ENCODE data around the gene ZNF804B. TPM values are rescaled to one million over a fixed set of nuclear protein-coding genes. Genes with fewer than 3 reads are reported as not detected.

The ZNF804B gene
- total and polyA plus RNA-seq, 4 donors = not detected

GRCh38 chr7:89170628-89171027 is 411.1 kb downstream of the ZNF804B start:
- Histone ChIP-seq H3K4me3 (ENCODE audit: low read depth in 1 of 3, low read length in 3 of 3) (no peak overlapping the region), H3K9me3 (ENCODE audit: control insufficient read depth in 4 of 4, low read length in 3 of 4) (peaks cover 0 to 2% (median 0%) of the 10 kb centered on the region in 4 donors), H3K36me3 (ENCODE audit: control insufficient read depth in 4 of 4, insufficient read depth in 3 of 4, low read depth in 1 of 4, low read length in 3 of 4) (no peaks in the 10 kb centered on the region), H3K27ac (ENCODE audit: low read depth in 1 of 2, low read length in 2 of 2) (no peak overlapping the region), H3K4me1 (ENCODE audit: control insufficient read depth in 4 of 4, insufficient read depth in 4 of 4, low read length in 3 of 4) (no peaks in the 10 kb centered on the region), H3K27me3 (ENCODE audit: control insufficient read depth in 4 of 4, insufficient read depth in 4 of 4, low read length in 3 of 4) (no peaks in the 10 kb centered on the region), H3K9ac (ENCODE audit: low read depth in 1 of 2, low read length in 2 of 2) (no peak overlapping the region)
- TF ChIP-seq SP1 (IDR thresholded peaks at IDR 0.05) = no peak
- TF ChIP-seq FOXA1 (IDR thresholded peaks at IDR 0.05) = no peak
- WGBS = 69% methylated on average over 1 of the region's 1 CpG
- DNase-seq (ENCODE audit: low spot score) = no peak

GRCh38 chr7:89182116-89182515 is 422.6 kb downstream of the ZNF804B start:
- 87% methylated on average over 2 of the region's 2 CpGs for WGBS
- no peak overlapping the region for H3K4me3 ChIP-seq (ENCODE audit: low read depth in 1 of 3, low read length in 3 of 3)
- no peak overlapping the region for H3K9ac ChIP-seq (ENCODE audit: low read depth in 1 of 2, low read length in 2 of 2)
- no peak for TF ChIP-seq ATF3 (IDR thresholded peaks at IDR 0.05)
- TF ChIP-seq FOXA1 (IDR thresholded peaks at IDR 0.05) = no peak
- TF ChIP-seq YY1 (IDR thresholded peaks at IDR 0.05) = no peak
- TF ChIP-seq JUND (IDR thresholded peaks at IDR 0.05) = no peak
- H3K9me3 ChIP-seq (ENCODE audit: control insufficient read depth in 4 of 4, low read length in 3 of 4) = no peaks in the 10 kb centered on the region
- H3K27me3 ChIP-seq (ENCODE audit: control insufficient read depth in 4 of 4, insufficient read depth in 4 of 4, low read length in 3 of 4) = no peaks in the 10 kb centered on the region
- no peaks in the 10 kb centered on the region for H3K36me3 ChIP-seq (ENCODE audit: control insufficient read depth in 4 of 4, insufficient read depth in 3 of 4, low read depth in 1 of 4, low read length in 3 of 4)
- H3K27ac ChIP-seq (ENCODE audit: low read depth in 1 of 2, low read length in 2 of 2) = no peak overlapping the region
- H3K4me1 ChIP-seq (ENCODE audit: control insufficient read depth in 4 of 4, insufficient read depth in 4 of 4, low read length in 3 of 4) = no peaks in the 10 kb centered on the region
- DNase-seq (ENCODE audit: low spot score) = no peak

- no peaks in the 10 kb centered on the region for H3K36me3 ChIP-seq (ENCODE audit: control insufficient read depth in 4 of 4, insufficient read depth in 3 of 4, low read depth in 1 of 4, low read length in 3 of 4)
- H3K4me3 ChIP-seq (ENCODE audit: low read depth in 1 of 3, low read length in 3 of 3) = no peak overlapping the region
- WGBS = 74% methylated on average over 5 of the region's 5 CpGs
- no peaks in the 10 kb centered on the region for H3K4me1 ChIP-seq (ENCODE audit: control insufficient read depth in 4 of 4, insufficient read depth in 4 of 4, low read length in 3 of 4)
- no peak for DNase-seq (ENCODE audit: low spot score)
- no peak overlapping the region for H3K27ac ChIP-seq (ENCODE audit: low read depth in 1 of 2, low read length in 2 of 2)
- no peaks in the 10 kb centered on the region for H3K27me3 ChIP-seq (ENCODE audit: control insufficient read depth in 4 of 4, insufficient read depth in 4 of 4, low read length in 3 of 4)
- no peak overlapping the region for H3K9ac ChIP-seq (ENCODE audit: low read depth in 1 of 2, low read length in 2 of 2)
- no peaks in the 10 kb centered on the region for H3K9me3 ChIP-seq (ENCODE audit: control insufficient read depth in 4 of 4, low read length in 3 of 4)
- no peak for TF ChIP-seq FOXA2 (IDR thresholded peaks at IDR 0.05)
- TF ChIP-seq CTCF (IDR thresholded peaks at IDR 0.05; ENCODE audit: low read depth, low read length, missing input control) = no peak
- TF ChIP-seq TAF1 (conservative IDR thresholded peaks at IDR 0.05) = no peak
- TF ChIP-seq HNF4A (conservative IDR thresholded peaks at IDR 0.05) = no peak
- no peak for TF ChIP-seq RXRA (IDR thresholded peaks at IDR 0.05)
- TF ChIP-seq EGR1 (IDR thresholded peaks at IDR 0.05; ENCODE audit: low read depth in 2 of 2) = no peak
- TF ChIP-seq RAD21 (IDR thresholded peaks at IDR 0.05) = no peak
- TF ChIP-seq YY1 (IDR thresholded peaks at IDR 0.05) = no peak
- no peak for TF ChIP-seq SP1 (IDR thresholded peaks at IDR 0.05)
Measured at GRCh38 chr7:89183712-89184111, 424.2 kb downstream of the ZNF804B start.

- Histone ChIP-seq H3K9ac (ENCODE audit: low read depth in 1 of 2, low read length in 2 of 2) (no peak overlapping the region), H3K27ac (ENCODE audit: low read depth in 1 of 2, low read length in 2 of 2) (no peak overlapping the region), H3K4me1 (ENCODE audit: control insufficient read depth in 4 of 4, insufficient read depth in 4 of 4, low read length in 3 of 4) (no peaks in the 10 kb centered on the region), H3K9me3 (ENCODE audit: control insufficient read depth in 4 of 4, low read length in 3 of 4) (no peaks in the 10 kb centered on the region), H3K4me3 (ENCODE audit: low read depth in 1 of 3, low read length in 3 of 3) (no peak overlapping the region), H3K36me3 (ENCODE audit: control insufficient read depth in 4 of 4, insufficient read depth in 3 of 4, low read depth in 1 of 4, low read length in 3 of 4) (no peaks in the 10 kb centered on the region), H3K27me3 (ENCODE audit: control insufficient read depth in 4 of 4, insufficient read depth in 4 of 4, low read length in 3 of 4) (peaks cover 0 to 4% (median 0%) of the 10 kb centered on the region in 4 donors)
- TF ChIP-seq RAD21 (IDR thresholded peaks at IDR 0.05) (no peak), REST (IDR thresholded peaks at IDR 0.05) (no peak), HNF4A (conservative IDR thresholded peaks at IDR 0.05) (no peak), YY1 (IDR thresholded peaks at IDR 0.05) (no peak), CTCF (IDR thresholded peaks at IDR 0.05; ENCODE audit: low read depth, low read length, missing input control) (no peak), MAX (IDR thresholded peaks at IDR 0.05) (no peak)
- DNase-seq (ENCODE audit: low spot score) = no peak
- 74% methylated on average over 2 of the region's 2 CpGs for WGBS
Measured at GRCh38 chr7:89200758-89201157, 441.3 kb downstream of the ZNF804B start.

Data from liver (tissue), 9 donors.